ENCODE measurements around the gene KEL. TPM values are rescaled to one million over a fixed set of nuclear protein-coding genes. Genes with fewer than 3 reads are reported as not detected.

Gene KEL
- polyA plus RNA-seq, 5 donors: 1.1 to 4.3 (median 2.5) TPM

DNA sequence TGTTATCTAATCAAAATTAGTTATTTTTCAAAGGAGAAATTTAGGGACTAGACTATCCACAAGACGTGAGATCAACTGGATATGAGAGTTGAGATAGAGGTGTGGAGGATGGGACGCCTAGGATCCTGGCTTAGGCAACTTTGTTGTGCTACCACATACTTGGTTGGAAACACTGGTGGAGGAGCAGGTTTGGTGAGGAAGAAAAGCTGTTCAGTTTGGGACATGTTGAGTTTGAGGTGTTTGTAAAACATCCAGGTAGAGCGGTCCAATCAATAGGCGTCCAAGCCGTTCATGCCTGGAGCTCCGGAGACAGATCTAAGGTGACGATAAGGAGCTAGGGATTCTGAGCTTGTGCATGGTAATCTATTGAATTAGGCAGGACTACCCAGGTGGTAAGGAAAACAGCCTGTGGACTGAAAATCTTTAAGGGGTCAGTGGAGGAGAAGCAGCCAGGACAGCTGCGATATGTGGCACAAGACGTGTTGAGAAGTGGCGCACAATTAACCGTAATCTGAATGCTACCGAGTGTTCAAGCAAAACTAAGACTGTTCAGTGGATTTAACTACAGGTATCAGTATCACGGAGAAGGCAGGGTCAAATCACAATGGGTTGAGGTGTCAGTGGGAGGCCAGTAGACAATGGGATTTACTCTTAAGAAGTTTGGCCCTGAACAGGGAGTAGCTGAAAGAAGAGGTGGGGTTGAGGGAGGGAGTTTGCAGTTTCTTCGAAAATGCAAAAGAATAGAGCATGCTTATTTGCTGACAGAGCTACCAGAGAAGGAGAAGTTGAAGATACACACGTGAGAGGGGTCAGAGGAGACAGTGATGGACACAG, 60.5 kb downstream of the KEL start:
- DNase-seq: no peak

DNA sequence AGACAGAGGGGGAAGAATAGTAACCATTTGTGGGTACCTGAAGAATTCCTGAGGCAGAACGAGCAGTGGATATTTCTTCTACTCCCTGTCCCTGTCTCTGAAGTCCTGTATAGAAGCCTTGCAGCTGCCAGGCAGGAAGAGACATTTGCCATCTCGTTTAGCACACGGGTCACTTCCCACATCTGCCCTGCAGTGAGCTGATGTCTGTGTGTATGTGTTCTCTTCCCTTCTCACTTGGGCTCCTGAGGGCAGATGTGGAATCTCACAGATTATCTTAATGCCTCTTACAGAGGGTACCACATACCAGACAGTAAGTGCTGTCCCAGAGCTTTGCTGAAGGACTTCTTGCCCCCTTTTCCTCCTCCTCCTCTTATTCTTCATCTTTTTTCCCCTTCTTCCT, 62.5 kb downstream of the KEL start:
- no peak for DNase-seq

DNA sequence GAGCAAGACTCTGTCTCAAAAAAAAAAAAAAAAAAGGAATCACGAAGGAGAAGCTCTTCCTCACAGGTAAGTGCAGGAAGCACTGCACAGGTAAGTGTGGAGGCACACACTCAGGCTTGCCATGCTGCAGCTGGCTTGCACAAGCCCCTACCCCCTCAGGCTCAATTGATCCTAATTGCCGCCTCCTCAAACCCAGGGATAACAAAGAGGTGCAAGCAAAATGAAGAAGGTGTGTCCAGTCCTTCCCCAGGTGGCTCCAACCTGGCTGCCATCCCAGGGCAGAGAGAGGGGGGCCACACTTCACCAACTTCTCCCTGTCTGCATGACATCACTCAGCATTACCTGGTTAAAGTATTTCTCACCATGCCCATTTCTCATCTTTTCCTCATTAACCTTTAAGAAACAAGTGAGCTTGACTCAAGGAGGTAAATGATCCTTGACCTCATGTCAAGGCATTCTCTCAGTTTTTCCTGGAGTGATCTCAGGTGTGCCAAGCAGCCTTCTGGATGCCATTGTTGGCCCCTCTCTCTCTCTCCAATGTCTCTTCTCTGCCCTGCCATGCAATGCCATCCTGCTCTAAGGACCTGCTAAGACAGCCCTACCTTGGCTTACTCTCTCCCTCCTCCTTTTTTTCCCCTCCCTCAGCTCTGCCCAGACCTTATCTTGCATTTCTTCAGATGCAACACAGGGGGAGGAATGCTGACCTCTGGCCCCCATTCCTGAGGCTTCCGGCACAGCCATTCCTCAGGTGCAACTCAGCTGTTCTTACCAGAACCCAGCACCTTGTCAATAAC, 63.6 kb downstream of the KEL start:
- DNase-seq: no peak

DNA sequence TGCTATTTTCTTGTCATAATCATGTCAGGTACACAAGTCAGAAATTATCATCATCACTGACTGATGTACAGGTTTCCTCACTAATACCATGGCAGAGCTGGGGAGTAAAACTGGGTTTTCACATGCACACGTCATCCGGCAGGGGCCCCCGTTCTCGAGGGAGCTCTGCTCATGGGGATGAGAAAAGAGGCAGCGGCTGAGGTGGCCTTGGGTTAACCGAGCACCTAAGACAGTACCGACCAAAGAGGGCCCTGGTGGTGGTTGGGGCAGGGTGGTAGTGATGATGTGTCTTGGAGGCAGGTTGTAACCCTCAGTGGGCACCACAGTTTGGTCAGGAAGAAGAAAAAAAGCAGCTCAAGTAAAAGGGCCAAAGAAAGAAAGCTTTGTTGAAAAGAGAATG, 64.5 kb downstream of the KEL start:
- no peak for DNase-seq

DNA sequence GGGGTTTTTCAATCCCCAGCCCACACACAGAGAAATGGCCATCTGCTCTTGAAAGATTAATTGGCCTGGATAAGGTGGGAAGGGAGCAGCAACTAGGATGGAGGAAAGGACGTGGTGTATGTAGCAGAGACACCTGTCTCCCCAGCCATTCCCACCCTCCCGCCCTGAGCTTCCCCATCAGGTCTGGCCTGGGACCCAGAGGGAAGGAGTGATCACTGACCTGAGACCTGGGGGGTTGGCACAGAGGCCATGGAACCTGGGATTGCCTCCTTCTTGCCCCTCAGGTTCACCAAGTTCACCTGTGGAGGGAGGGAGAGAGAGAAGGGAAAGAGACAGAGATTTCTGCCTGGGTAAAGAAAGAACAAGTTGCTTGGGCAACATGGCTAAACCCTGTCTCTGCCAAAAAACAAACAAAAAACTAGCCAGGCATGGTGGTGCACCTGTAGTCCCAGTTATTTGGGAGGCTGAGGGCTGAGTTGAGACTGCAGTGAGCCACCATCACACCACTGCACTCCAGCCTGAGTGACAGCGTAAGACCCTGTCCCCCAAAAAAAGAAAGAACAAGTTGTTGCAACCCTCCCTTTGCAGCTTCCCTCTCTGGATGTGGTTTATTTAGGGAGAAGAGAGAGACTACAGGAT, 65.3 kb downstream of the KEL start:
- no peak for DNase-seq

DNA sequence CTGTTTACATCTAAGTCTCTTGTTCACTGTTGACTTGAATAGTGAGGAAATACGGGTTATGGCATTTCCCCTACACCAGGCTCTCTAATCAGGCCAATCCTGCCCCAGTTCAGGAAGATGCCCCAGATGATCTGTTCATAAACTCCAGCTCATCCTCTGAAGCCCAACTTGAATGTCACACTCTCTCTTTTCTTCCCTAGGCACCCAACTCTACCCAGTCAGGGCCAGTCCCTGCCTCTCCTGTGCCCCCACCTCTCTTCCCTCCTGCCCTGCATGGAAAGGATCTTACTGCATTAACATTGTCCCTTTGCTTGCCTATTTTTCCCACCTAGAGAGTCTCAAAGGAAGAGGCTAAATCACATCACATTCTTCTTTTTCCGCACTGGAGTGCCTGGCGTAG, 66.0 kb downstream of the KEL start:
- no peak for DNase-seq

DNA sequence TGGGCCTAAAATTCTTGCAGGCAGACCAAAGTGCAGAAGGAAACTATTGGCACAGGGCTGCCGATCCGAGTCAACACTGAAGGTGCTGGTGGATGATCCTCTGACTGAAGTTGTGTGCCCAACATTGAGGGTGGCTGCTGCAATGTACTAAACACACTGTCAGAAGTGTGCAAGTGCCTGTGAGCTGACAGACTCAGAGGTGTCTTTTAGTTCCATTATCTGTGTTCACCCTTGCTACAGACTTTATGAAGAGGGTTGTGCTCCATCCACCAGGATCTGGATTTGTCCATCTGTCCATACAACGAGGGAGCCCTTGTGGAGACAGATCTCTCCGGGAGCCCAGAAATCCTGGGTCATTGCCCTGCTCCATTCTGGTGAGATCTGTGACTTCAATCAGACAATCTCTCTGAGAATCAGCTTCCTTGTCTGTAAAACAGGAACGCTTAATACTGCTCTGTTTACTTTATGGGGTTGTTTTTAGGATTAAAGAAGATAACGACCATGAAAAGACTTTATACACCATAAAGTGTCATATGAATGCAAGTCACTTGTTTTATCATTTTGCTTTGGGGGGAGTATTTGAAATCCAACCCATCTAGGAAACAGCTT, 67.1 kb downstream of the KEL start:
- DNase-seq: no peak

GRCh38 chr7:142894112-142894984, 67.8 kb downstream of the KEL start:
- DNase-seq: no peak

DNA sequence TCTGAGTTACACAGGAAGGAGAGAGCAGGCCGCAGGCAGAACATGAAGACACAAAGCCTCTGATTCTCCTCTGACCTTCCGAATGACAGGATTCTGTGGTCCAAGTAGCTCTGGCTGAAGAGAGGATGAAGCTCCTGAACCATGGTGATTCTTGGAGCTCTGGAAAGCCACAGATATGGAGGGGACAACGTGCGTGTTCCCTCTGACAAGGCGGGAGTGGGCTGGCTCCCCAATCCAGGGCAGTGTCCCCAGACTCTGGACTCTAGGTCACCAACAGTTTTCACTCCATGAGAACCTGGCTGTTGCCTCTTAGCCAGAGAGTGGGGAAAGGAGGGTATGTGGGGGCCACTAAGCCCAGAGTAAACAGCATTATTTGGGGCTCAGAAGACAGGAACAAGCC, 69.2 kb downstream of the KEL start:
- DNase-seq: no peak

- no peak for DNase-seq
Measured at GRCh38 chr7:142891490-142892082, 70.6 kb downstream of the KEL start.

Other genes with a start within 250 kb of the KEL start
- gene PRSS1, start 212.9 kb downstream of the KEL start, polyA plus RNA-seq (ENCODE audit: insufficient read depth in 1 of 5, insufficient read length in 5 of 5, low replicate concordance in 1 of 5): not detected
- not detected for gene PRSS2, start 191.4 kb downstream of the KEL start, polyA plus RNA-seq (ENCODE audit: insufficient read depth in 1 of 5, insufficient read length in 5 of 5, low replicate concordance in 1 of 5)
- gene EPHB6, start 107.3 kb downstream of the KEL start, polyA plus RNA-seq (ENCODE audit: insufficient read depth in 1 of 5, insufficient read length in 5 of 5, low replicate concordance in 1 of 5): 10 to 100 TPM; 18.9 to 28.3 (median 26.8) TPM
- gene TRPV6, start 76.6 kb downstream of the KEL start, polyA plus RNA-seq (ENCODE audit: insufficient read depth in 1 of 5, insufficient read length in 5 of 5, low replicate concordance in 1 of 5): 10 to 100 TPM in 1 of 5 donors, 1 to 10 TPM in 4; 5.3 to 10.1 (median 8.1) TPM
- under 1 TPM; 0.09 to 0.24 (median 0.18) TPM for gene TRPV5, start 28.6 kb downstream of the KEL start, polyA plus RNA-seq (ENCODE audit: insufficient read depth in 1 of 5, insufficient read length in 5 of 5, low replicate concordance in 1 of 5)
- under 1 TPM; 0.25 to 0.63 (median 0.35) TPM for gene LLCFC1, start 22.9 kb downstream of the KEL start, polyA plus RNA-seq (ENCODE audit: insufficient read depth in 1 of 5, insufficient read length in 5 of 5, low replicate concordance in 1 of 5)
- gene OR9A2, start 64.8 kb upstream of the KEL start, polyA plus RNA-seq (ENCODE audit: insufficient read depth in 1 of 5, insufficient read length in 5 of 5, low replicate concordance in 1 of 5): not detected
- gene OR6V1, start 90.0 kb upstream of the KEL start, polyA plus RNA-seq (ENCODE audit: insufficient read depth in 1 of 5, insufficient read length in 5 of 5, low replicate concordance in 1 of 5): not detected
- gene PIP, start 169.7 kb upstream of the KEL start, polyA plus RNA-seq (ENCODE audit: insufficient read depth in 1 of 5, insufficient read length in 5 of 5, low replicate concordance in 1 of 5): not detected
- not detected for gene TAS2R39, start 221.1 kb upstream of the KEL start, polyA plus RNA-seq (ENCODE audit: insufficient read depth in 1 of 5, insufficient read length in 5 of 5, low replicate concordance in 1 of 5)